ENCODE measurements around the gene KRTAP20-3.

The KRTAP20-3 gene

DNA sequence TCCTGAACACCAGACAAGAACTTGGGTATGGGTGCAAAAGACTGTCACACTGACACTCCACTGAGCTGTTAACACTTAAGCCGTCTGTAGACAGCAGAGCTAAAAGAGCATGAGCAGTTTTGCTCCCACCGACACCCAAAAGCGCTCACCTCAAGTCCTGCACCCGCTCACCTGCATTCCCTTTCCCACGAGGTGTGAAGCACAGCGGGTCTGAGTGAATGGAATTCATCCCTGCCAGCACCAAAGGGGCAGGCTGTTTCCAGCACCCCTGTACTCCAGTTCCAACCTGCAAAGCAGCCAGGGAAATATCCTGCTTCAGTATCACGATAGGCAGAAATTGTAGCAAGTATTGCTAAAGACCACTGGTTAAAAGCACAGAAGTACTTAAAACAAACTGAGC lies 47.2 kb downstream of the KRTAP20-3 start:
- DNase-seq, result no peak

All from kidney glomerular epithelial cell (primary cell).